BE2C (cell line): ENCODE data around the gene EHD1.
A peak's percentile ranks its signal among the peaks of the same experiment; 100 is the strongest.

ENCODE experiments used
- DNase-seq: peaks from one replicate; pipeline ENCODE4 v3.0.0-alpha.2; 2020
- H3K27me3 ChIP-seq: fragments of 250-450 bp; sonication (Bioruptor Pico); 2 replicates; pipeline ENCODE4 v1.5.1; 2020; ENCODE audit warnings: mild to moderate bottlenecking
- H3K36me3 ChIP-seq: fragments of 250-450 bp; sonication (Bioruptor Pico); 2 replicates; pipeline ENCODE4 v1.5.1; 2020; ENCODE audit warnings: mild to moderate bottlenecking
- H3K4me1 ChIP-seq: fragments of 250-450 bp; sonication (Bioruptor Pico); 2 replicates; pipeline ENCODE4 v1.5.1; 2020
- H3K4me3 ChIP-seq: 2 replicates; pipeline ENCODE4 v1.5.1; 2011; ENCODE audit warnings: low read depth, low read length
- H3K9me3 ChIP-seq: fragments of 250-450 bp; sonication (Bioruptor Pico); 2 replicates; pipeline ENCODE4 v1.5.1; 2020
- CTCF ChIP-seq: IDR thresholded peaks from 2 replicates; pipeline ENCODE4 v1.5.1; 2012; ENCODE audit warnings: mild to moderate bottlenecking, low read depth, low read length

Gene EHD1

GRCh38 chr11:64884019-64884418 is 5.6 kb upstream of the EHD1 start:
- no peak for DNase-seq
- no peak for TF ChIP-seq CTCF
- peaks cover 3% of the 10 kb centered on the region for H3K4me1 ChIP-seq

GRCh38 chr11:64883575-64883974 is 5.2 kb upstream of the EHD1 start:
- TF ChIP-seq CTCF: no peak
- H3K27me3 ChIP-seq: no peaks in the 10 kb centered on the region
- no peak for DNase-seq
- H3K9me3 ChIP-seq: no peaks in the 10 kb centered on the region
- no peaks in the 10 kb centered on the region for H3K36me3 ChIP-seq
- H3K4me1 ChIP-seq: peaks cover 3% of the 10 kb centered on the region
- H3K4me3 ChIP-seq: no peak overlapping the region

More at GRCh38 chr11:64884019-64884418, 5.6 kb upstream of the EHD1 start:
- Histone ChIP-seq H3K4me3 (no peak overlapping the region), H3K9me3 (no peaks in the 10 kb centered on the region), H3K36me3 (no peaks in the 10 kb centered on the region), H3K27me3 (no peaks in the 10 kb centered on the region)

GRCh38 chr11:64882243-64882642 is 3.8 kb upstream of the EHD1 start:
- Histone ChIP-seq H3K4me1 (no peaks in the 10 kb centered on the region; the same call in 1 of the 2 replicates), H3K27me3 (no peaks in the 10 kb centered on the region), H3K4me3 (no peak overlapping the region), H3K9me3 (no peaks in the 10 kb centered on the region), H3K36me3 (no peaks in the 10 kb centered on the region)
- DNase-seq: no peak
- TF ChIP-seq CTCF: no peak

GRCh38 chr11:64881476-64881875 is 3.1 kb upstream of the EHD1 start:
- no peaks in the 10 kb centered on the region for H3K36me3 ChIP-seq
- H3K9me3 ChIP-seq: no peaks in the 10 kb centered on the region
- H3K4me3 ChIP-seq: no peak overlapping the region
- no peaks in the 10 kb centered on the region; the same call in 1 of the 2 replicates for H3K4me1 ChIP-seq
- no peak for DNase-seq
- no peaks in the 10 kb centered on the region for H3K27me3 ChIP-seq
- TF ChIP-seq CTCF: no peak

GRCh38 chr11:64880240-64881001 is 2.0 kb upstream of the EHD1 start:
- DNase-seq: no peak
- Histone ChIP-seq H3K4me3 (no peak overlapping the region), H3K4me1 (no peaks in the 10 kb centered on the region), H3K27me3 (no peaks in the 10 kb centered on the region), H3K36me3 (no peaks in the 10 kb centered on the region), H3K9me3 (no peaks in the 10 kb centered on the region)
- no peak for TF ChIP-seq CTCF

- no peak for DNase-seq
- Histone ChIP-seq H3K4me3 (peak overlapping the region; percentile 70), H3K27me3 (no peaks in the 10 kb centered on the region), H3K36me3 (no peaks in the 10 kb centered on the region), H3K9me3 (no peaks in the 10 kb centered on the region), H3K4me1 (no peaks in the 10 kb centered on the region)
- TF ChIP-seq CTCF: no peak
Measured at GRCh38 chr11:64879244-64879900, 951 bp upstream of the EHD1 start.
